GM13977 (cell line): ENCODE results near the gene DOP1A.

Experiments used
- DNase-seq: peaks from one replicate; pipeline ENCODE4 v3.0.0; 2012; ENCODE audit warnings: low spot score
- CTCF ChIP-seq: IDR thresholded peaks from 2 replicates; pipeline ENCODE4 v1.5.1; 2012; ENCODE audit warnings: mild to moderate bottlenecking, control low read depth; ENCODE audit not compliant: insufficient read depth; ENCODE audit errors: extremely low read depth, missing control alignments
- in situ Hi-C: fragments of 300-500 bp; cut with MboI; formaldehyde crosslinking; loops from one replicate; pipeline ENCODE4 v1.12.0; 2022; ENCODE audit warnings: low sequenced_read_pairs, low pct_unique_long_range_greater_than_20kb, mixed read lengths, inconsistent platforms; ENCODE audit not compliant: unreplicated experiment

The DOP1A gene

DNA sequence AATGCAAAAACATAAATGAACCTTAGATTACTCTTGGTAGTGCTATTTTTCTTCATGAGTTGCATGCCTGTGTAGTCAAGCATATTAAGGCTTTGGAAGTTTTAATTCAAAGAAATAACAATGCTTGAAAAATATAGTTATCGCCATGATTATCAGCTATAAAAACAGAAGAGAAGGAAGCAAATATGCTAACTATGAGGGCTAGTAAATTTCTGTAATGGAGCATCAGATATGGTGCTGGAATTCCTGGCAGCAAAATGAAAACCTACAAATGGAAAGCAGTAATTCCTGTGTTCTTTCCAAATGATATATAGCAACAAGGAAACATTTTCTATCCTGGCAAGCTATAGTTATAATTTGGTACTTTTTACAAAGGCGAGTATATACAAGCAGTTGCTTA, 29.7 kb downstream of the DOP1A start:
- in situ Hi-C loops = no loop called here
- no peak for DNase-seq
- no peak for TF ChIP-seq CTCF

DNA sequence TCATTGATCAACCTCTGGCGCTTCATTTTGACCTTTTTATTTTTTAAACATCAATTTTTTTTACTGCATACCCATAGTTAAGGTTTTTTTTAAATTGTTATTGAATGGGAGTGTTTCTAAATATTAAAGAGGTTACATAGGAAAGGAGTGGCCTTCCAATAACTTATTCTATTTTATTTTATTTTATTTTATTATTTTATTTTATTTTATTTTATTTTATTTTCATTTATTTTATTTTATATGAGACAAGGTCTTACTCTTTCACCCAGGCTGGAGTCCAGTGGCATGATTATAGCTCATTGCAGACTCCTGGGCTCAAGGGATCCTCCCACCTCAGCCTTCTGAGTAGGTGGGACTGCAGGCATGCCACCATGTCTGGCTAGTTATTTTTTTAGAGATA, 30.2 kb downstream of the DOP1A start:
- no peak for DNase-seq
- no peak for TF ChIP-seq CTCF
- in situ Hi-C loops = no loop called here

DNA sequence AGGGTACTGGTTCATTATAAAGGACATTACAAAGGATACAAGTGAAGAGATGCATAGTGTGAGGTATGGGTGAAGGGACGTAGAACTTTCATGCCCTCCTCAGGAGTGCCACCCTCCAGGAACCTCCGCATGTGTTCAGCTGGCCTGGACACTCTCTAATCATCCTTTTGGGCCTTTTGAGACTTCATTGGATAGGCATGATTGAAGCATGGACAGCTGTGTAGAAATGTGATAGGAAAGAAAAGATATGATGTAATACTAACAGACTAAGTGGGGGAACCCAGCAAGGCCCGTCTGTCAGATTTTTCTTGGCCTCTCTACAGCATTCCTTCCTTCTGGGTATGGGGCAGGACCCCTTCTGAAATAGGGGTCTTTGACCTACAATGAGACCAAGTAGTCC, 31.1 kb downstream of the DOP1A start:
- TF ChIP-seq CTCF = no peak
- in situ Hi-C loops = no loop called here
- DNase-seq = no peak

DNA sequence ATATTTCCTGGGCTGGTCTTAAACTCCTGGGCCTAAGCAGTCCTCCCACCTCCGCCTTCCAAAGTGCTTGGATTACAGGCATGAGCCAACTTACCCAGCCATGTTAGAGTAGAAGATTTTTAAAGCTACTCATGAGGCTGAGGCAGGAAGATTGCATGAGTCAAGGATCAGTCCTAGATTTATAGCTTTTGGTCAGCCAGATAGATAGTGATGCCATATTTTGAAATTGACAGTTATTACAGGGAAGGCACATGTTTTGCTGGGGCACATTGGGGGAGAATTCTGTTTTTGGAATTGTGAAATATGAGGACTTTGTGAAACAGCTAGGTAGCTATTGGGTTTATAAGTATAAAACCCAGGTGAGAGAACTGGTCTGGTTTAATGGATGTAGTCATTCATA, 40.9 kb downstream of the DOP1A start:
- TF ChIP-seq CTCF = no peak
- in situ Hi-C loops = no loop called here

GRCh38 chr6:83113258-83113657, 45.8 kb downstream of the DOP1A start:
- in situ Hi-C loops = no loop called here
- DNase-seq = no peak
- TF ChIP-seq CTCF = no peak

More for the DNA sequence above, 40.9 kb downstream of the DOP1A start:
- no peak for DNase-seq

DNA sequence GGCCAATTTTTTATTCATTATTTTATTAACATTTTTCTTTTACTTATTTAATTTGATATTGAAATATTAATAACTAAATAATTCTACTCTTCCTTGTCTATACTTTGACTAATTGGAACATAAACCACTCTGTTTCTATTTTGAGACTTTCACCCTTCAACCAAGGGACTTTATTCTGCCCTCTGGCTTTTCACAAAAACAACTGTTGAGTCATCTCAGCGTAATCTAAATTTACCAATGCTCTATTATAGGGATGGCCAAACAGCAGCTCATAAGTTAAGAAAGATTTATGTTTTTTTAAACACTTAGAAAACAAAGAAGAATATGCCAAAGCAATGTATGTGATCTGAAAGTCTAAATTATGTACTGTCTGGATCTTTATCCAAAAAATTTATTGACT, 46.7 kb downstream of the DOP1A start:
- in situ Hi-C loops = no loop called here
- no peak for DNase-seq
- TF ChIP-seq CTCF = no peak

GRCh38 chr6:83117802-83118201, 50.3 kb downstream of the DOP1A start:
- in situ Hi-C loops = no loop called here
- DNase-seq = no peak
- TF ChIP-seq CTCF = no peak
